ENCODE results near the gene UNK.
"Not testable (repeated sequence)": the region's sequence is repeated elsewhere in the genome, so short reads cannot be mapped to it uniquely, and the experiment has no call there.

UNK gene

GRCh38 chr17:75842963-75843576 is 58.5 kb downstream of the UNK start:
- no peak for DNase-seq (ENCODE audit: low read depth, low spot score)
- peak overlapping the region; percentile 82 for H3K4me3 ChIP-seq (ENCODE audit: low read length)

- peak; percentile 58 for DNase-seq (ENCODE audit: low read depth, low spot score)
- H3K4me3 ChIP-seq (ENCODE audit: low read length): peak within 1 kb of the TSS; percentile 82
Observed at GRCh38 chr17:75843577-75844529, 59.2 kb downstream of the UNK start, which contains the start of gene UNC13D. Gene UNC13D, minus strand, starts transcription at chr17:75844404. Its CDS starts 67 bp downstream, at chr17:75844337.

- DNase-seq (ENCODE audit: low read depth, low spot score): no peak
- H3K4me3 ChIP-seq (ENCODE audit: low read length): peak overlapping the region; percentile 82
Observed at GRCh38 chr17:75844530-75845057, 60.0 kb downstream of the UNK start.

- peak; percentile 73 for DNase-seq (ENCODE audit: low read depth, low spot score)
- H3K4me3 ChIP-seq (ENCODE audit: low read length): no peak overlapping the region
Observed at GRCh38 chr17:75845058-75845711, 60.6 kb downstream of the UNK start.

GRCh38 chr17:75845933-75846691 is 61.5 kb downstream of the UNK start:
- no peak for DNase-seq (ENCODE audit: low read depth, low spot score)
- H3K4me3 ChIP-seq (ENCODE audit: low read length): no peak overlapping the region

GRCh38 chr17:75846692-75847613 is 62.3 kb downstream of the UNK start:
- H3K4me3 ChIP-seq (ENCODE audit: low read length): no peak overlapping the region
- DNase-seq (ENCODE audit: low read depth, low spot score): no peak

- no peak overlapping the region for H3K4me3 ChIP-seq (ENCODE audit: low read length)
- DNase-seq (ENCODE audit: low read depth, low spot score): no peak
Observed at GRCh38 chr17:75847614-75848522, 63.3 kb downstream of the UNK start.

GRCh38 chr17:75848523-75849278 is 64.1 kb downstream of the UNK start:
- DNase-seq (ENCODE audit: low read depth, low spot score): peak; percentile 59
- H3K4me3 ChIP-seq (ENCODE audit: low read length): no peak overlapping the region

- no peak overlapping the region for H3K4me3 ChIP-seq (ENCODE audit: low read length)
- DNase-seq (ENCODE audit: low read depth, low spot score): no peak
Observed at GRCh38 chr17:75849279-75849646, 64.7 kb downstream of the UNK start.

GRCh38 chr17:75849724-75850123 is 65.1 kb downstream of the UNK start:
- no peak for DNase-seq (ENCODE audit: low read depth, low spot score)
- H3K4me3 ChIP-seq (ENCODE audit: low read length): no peak overlapping the region

GRCh38 chr17:75850928-75851692 is 66.5 kb downstream of the UNK start:
- no peak overlapping the region for H3K4me3 ChIP-seq (ENCODE audit: low read length)
- no peak for DNase-seq (ENCODE audit: low read depth, low spot score)

- H3K4me3 ChIP-seq (ENCODE audit: low read length); DNase-seq (ENCODE audit: low read depth, low spot score): not testable (repeated sequence)
Observed at GRCh38 chr17:75851693-75851991, 67.0 kb downstream of the UNK start.

GRCh38 chr17:75853433-75853832 is 68.8 kb downstream of the UNK start:
- DNase-seq (ENCODE audit: low read depth, low spot score): no peak

GRCh38 chr17:75854101-75854748 is 69.6 kb downstream of the UNK start:
- no peak for DNase-seq (ENCODE audit: low read depth, low spot score)
- peak overlapping the region; percentile 87 for H3K4me3 ChIP-seq (ENCODE audit: low read length)

More at GRCh38 chr17:75853433-75853832, 68.8 kb downstream of the UNK start:
- H3K4me3 ChIP-seq (ENCODE audit: low read length): no peak overlapping the region

- DNase-seq (ENCODE audit: low read depth, low spot score): no peak
- peak overlapping the region; percentile 87 for H3K4me3 ChIP-seq (ENCODE audit: low read length)
Observed at GRCh38 chr17:75854881-75855309, 70.3 kb downstream of the UNK start.

Measured in Jurkat, Clone E6-1 (cell line).